ENCODE results near the gene ERG28.

The ERG28 gene

DNA sequence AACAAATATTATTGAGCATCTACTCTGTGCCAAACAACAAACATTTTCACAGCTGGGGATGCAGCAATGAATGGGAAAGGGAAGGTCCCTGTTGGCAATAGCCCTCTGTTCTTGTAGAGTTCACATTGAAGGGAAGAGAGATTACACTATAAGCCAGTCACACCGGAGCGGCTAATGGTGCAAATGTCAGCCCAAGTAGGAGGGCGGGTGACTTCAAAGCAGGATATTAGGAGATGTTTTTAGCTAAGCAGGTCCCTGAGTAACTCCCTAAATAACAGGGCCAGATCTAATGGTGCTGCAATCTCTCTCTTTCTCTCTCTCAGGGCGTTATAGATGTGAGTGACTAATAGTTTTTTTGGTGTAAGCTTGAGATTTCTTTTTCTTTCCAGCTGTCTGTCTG is 51.6 kb downstream of the ERG28 start:
- ChIA-PET POLR2A (no interaction called here), CTCF (interaction anchor here (0.6 to 1.1 kb wide), 3 partner anchors 45 to 373 kb away, joined by 3 to 6 read pairs (median 4); no protein-coding TSS in a partner anchor)
- no peak overlapping the region for H3K27ac ChIP-seq (ENCODE audit: extremely low read depth, low read depth, low read length)

DNA sequence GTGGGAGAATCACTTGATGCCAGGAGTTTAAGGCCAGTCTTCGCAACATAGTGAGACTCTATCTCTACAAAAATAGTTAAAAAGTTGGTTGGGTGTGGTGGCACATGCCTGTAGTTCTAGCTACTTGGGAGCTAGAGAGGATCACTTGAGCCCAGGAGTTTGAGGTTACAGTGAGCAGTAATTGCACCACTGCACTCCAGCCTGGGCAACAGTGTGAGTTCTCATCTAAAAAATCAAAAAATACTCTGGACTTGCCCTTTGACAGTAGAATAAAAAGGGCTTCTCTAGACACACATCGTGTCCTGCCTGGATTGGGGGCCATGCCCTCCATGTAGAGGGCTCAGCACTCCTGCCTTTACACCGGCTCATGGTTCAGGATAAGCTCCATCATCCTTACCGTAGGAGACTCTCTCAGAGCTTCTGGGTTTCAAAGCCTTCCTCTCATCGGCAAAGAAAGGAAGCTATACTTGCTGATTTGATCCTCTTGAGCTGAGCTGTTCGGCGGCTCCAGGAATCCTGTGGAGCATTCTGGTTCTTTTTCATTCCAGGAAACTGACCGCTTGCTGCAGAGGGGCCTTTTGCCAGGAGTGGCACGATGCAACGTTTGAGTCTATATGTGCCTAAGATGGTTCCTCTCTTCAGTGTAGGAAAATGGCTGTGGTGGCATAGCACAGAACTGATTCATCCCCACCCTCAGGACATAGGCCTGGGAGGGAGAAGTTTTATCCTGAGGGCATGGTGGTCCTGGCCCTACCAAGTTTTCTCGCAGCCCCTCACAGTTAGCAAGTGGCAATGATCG is 52.6 kb downstream of the ERG28 start:
- POLR2A ChIA-PET: no interaction called here
- peak; percentile 9; the same call in 1 of the 2 replicates for TF ChIP-seq ZNF140 (tag by site-specific recombination; IDR thresholded peaks at IDR 0.05)
- no peak for TF ChIP-seq ZNF274 (IDR thresholded peaks at IDR 0.05; ENCODE audit: low read length)
- peak; percentile 60; the same call in 1 of the 2 replicates for TF ChIP-seq ZNF274 (tag by site-specific recombination; IDR thresholded peaks at IDR 0.05; ENCODE audit: borderline replicate concordance)
- no peak for TF ChIP-seq ZNF830 (tag by site-specific recombination; IDR thresholded peaks at IDR 0.05; ENCODE audit: low read depth)
- Histone ChIP-seq H3K4me3 (ENCODE audit: low read depth, low read length) (no peak overlapping the region), H3K27ac (ENCODE audit: extremely low read depth, low read depth, low read length) (no peak overlapping the region), H3K36me3 (ENCODE audit: control insufficient read depth in 2 of 2, insufficient read depth in 1 of 2, low read length in 2 of 2) (no peaks in the 10 kb centered on the region), H3K9me3 (ENCODE audit: control insufficient read depth, insufficient read depth, low read depth, low read length) (no peaks in the 10 kb centered on the region), H3K4me1 (ENCODE audit: control insufficient read depth, insufficient read depth, low read length) (no peaks in the 10 kb centered on the region)
- CTCF ChIA-PET: interaction anchor here (0.7 to 1.1 kb wide), 3 partner anchors 10 to 443 kb away, joined by 3 to 5 read pairs (median 4); no protein-coding TSS in a partner anchor

More for the DNA sequence above, 51.6 kb downstream of the ERG28 start:
- Histone ChIP-seq H3K36me3 (ENCODE audit: control insufficient read depth in 2 of 2, insufficient read depth in 1 of 2, low read length in 2 of 2) (no peaks in the 10 kb centered on the region), H3K4me3 (ENCODE audit: low read depth, low read length) (no peak overlapping the region), H3K4me1 (ENCODE audit: control insufficient read depth, insufficient read depth, low read length) (no peaks in the 10 kb centered on the region), H3K9me3 (ENCODE audit: control insufficient read depth, insufficient read depth, low read depth, low read length) (no peaks in the 10 kb centered on the region)
- TF ChIP-seq ZBTB21 (tag by site-specific recombination; IDR thresholded peaks at IDR 0.05) (no peak), ZNF830 (tag by site-specific recombination; IDR thresholded peaks at IDR 0.05; ENCODE audit: low read depth) (no peak), ZNF366 (tag by site-specific recombination; conservative IDR thresholded peaks at IDR 0.05) (no peak), GLI4 (tag by site-specific recombination; IDR thresholded peaks at IDR 0.05) (no peak), ZNF175 (tag by site-specific recombination; IDR thresholded peaks at IDR 0.05) (no peak), ZBTB17 (tag by site-specific recombination; IDR thresholded peaks at IDR 0.05) (no peak), ZNF747 (tag by site-specific recombination; IDR thresholded peaks at IDR 0.05) (no peak), ZNF223 (tag by site-specific recombination; IDR thresholded peaks at IDR 0.05) (no peak), ZNF621 (tag by site-specific recombination; IDR thresholded peaks at IDR 0.05) (no peak), PRDM1 (tag by site-specific recombination; IDR thresholded peaks at IDR 0.05) (no peak)
- TF ChIP-seq, protein P1, sequence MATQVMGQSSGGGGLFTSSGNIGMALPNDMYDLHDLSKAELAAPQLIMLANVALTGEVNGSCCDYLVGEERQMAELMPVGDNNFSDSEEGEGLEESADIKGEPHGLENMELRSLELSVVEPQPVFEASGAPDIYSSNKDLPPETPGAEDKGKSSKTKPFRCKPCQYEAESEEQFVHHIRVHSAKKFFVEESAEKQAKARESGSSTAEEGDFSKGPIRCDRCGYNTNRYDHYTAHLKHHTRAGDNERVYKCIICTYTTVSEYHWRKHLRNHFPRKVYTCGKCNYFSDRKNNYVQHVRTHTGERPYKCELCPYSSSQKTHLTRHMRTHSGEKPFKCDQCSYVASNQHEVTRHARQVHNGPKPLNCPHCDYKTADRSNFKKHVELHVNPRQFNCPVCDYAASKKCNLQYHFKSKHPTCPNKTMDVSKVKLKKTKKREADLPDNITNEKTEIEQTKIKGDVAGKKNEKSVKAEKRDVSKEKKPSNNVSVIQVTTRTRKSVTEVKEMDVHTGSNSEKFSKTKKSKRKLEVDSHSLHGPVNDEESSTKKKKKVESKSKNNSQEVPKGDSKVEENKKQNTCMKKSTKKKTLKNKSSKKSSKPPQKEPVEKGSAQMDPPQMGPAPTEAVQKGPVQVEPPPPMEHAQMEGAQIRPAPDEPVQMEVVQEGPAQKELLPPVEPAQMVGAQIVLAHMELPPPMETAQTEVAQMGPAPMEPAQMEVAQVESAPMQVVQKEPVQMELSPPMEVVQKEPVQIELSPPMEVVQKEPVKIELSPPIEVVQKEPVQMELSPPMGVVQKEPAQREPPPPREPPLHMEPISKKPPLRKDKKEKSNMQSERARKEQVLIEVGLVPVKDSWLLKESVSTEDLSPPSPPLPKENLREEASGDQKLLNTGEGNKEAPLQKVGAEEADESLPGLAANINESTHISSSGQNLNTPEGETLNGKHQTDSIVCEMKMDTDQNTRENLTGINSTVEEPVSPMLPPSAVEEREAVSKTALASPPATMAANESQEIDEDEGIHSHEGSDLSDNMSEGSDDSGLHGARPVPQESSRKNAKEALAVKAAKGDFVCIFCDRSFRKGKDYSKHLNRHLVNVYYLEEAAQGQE (tag by site-specific recombination; IDR thresholded peaks at IDR 0.05): no peak

DNA sequence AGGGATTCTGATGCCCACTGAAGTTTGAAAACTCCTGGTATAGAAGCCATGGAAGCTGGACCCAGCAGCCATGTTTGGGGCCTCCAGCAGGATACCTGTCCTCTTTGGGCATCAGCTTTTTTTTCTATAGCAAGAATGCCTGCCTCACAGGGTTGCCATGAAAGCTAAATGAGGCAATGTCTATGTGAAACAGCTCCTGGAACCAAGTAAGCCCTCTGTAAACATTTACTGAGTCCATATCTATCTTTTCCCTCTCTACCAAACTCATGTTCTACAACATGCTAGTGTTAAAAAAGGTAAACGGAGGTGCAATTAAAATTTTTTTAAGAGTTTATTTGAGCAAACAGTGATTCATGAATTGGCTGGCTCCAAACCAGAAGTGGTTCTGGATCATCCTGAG is 53.6 kb downstream of the ERG28 start:
- Histone ChIP-seq H3K9me3 (ENCODE audit: control insufficient read depth, insufficient read depth, low read depth, low read length) (no peaks in the 10 kb centered on the region), H3K27ac (ENCODE audit: extremely low read depth, low read depth, low read length) (no peak overlapping the region), H3K4me1 (ENCODE audit: control insufficient read depth, insufficient read depth, low read length) (no peaks in the 10 kb centered on the region), H3K4me3 (ENCODE audit: low read depth, low read length) (no peak overlapping the region), H3K36me3 (ENCODE audit: control insufficient read depth in 2 of 2, insufficient read depth in 1 of 2, low read length in 2 of 2) (no peaks in the 10 kb centered on the region)
- TF ChIP-seq ZNF585B (tag by site-specific recombination; IDR thresholded peaks at IDR 0.05) (no peak), ZNF501 (tag by site-specific recombination; IDR thresholded peaks at IDR 0.05) (no peak), HOXD13 (CRISPR knock-in tag; IDR thresholded peaks at IDR 0.05; ENCODE audit: borderline replicate concordance) (no peak), ZNF202 (tag by site-specific recombination; IDR thresholded peaks at IDR 0.05; ENCODE audit: borderline replicate concordance) (no peak)
- ChIA-PET CTCF (interaction anchor here (1.3 kb wide), 1 partner anchor 47 kb away, joined by 4 read pairs; no protein-coding TSS in a partner anchor), POLR2A (no interaction called here)

Measured in HEK293 (cell line).